Lung microvascular endothelial cell (primary cell): ENCODE measurements around the gene YEATS2. TPM values are rescaled to one million over a fixed set of nuclear protein-coding genes. Genes with fewer than 3 reads are reported as not detected.
"Not testable (repeated sequence)": the region's sequence is repeated elsewhere in the genome, so short reads cannot be mapped to it uniquely, and the experiment has no call there.

Source experiments
- DNase-seq, 2 donors: peaks; one replicate each; pipeline versions ENCODE4 v3.0.0 to v3.0.0-alpha.2; 2010; ENCODE audit warnings: low read depth in 2 of 2
- total RNA-seq: library from RNA; depleted of rRNA; stranded (reverse); fragments of >200 nt; gene quantifications from 2 replicates; pipeline ENCODE4 v1.2.1, GENCODE V29; 2014

The YEATS2 gene
- total RNA-seq, 1 donor from 2014 or later, result 32.1 TPM

- no peak for DNase-seq
Measured at GRCh38 chr3:183711516-183711915, 13.9 kb downstream of the YEATS2 start.

DNA sequence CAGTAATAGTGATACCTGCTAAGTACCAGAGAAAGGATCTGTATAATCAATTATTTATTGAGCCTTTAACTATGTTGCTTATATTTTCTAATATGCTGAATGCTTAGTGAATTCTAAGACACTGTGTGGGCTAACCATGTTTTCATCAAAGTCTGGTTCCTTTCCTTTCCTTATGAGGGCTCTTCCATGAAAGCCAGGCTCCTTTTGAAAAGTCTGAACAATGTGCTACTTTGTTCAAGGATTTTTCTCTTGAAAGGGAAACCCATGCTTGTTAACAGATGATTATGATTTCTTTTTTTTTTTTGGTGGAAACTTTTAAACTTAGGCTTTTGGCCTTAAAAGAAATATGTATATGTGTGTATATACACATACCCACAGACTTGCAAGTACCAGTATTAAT, 17.0 kb downstream of the YEATS2 start:
- DNase-seq, result no peak

GRCh38 chr3:183718012-183718411, 20.4 kb downstream of the YEATS2 start:
- no peak for DNase-seq

GRCh38 chr3:183725387-183725786, 27.8 kb downstream of the YEATS2 start:
- peak in 1 of 2 donors; percentile 4 for DNase-seq

GRCh38 chr3:183728204-183728603, 30.6 kb downstream of the YEATS2 start:
- DNase-seq, result no peak

- DNase-seq, result no peak
Measured at GRCh38 chr3:183730361-183730760, 32.8 kb downstream of the YEATS2 start.

GRCh38 chr3:183731611-183732010, 34.0 kb downstream of the YEATS2 start:
- DNase-seq, result no peak

DNA sequence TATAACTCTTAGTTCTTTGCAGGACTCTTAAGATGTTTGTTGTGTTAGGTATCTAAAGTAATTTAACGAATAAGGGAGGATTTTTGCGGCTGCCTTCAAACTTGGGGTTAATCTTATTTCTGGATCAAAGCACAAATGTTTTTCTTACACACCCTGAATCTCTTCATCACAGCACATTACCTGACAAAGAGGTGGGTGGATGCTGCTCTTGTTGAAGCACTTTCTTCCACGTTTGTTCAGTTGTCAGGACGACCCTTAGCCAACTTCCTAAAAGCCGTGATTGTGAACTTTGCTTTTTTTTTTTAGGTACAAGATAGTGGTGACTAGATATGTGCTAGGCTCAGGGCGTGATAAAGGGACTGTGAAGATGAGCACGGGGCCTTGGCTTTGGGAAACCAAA, 36.0 kb downstream of the YEATS2 start:
- DNase-seq, result peak in 1 of 2 donors; percentile 7

GRCh38 chr3:183734750-183735494, 37.3 kb downstream of the YEATS2 start:
- peak; percentile 82 to 84 for DNase-seq

DNA sequence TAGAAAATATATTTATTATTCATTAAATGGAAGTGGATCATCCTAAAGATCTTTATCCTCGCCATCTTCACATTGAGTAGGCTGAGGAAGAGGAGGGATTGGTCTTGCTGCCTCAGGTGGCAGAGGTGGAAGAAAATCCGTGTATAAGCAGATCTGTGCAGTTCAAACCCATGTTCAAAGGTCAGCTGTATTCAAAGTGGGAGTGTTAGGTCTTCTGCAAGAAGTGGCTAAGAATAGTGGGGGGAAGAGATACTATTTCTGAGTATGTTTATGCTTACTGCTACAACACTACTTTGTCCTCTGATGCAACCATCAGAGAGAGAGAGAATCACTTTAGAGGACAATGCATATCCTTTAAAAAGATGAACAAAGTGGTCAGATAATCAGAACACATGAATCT, 39.5 kb downstream of the YEATS2 start:
- no peak for DNase-seq

DNA sequence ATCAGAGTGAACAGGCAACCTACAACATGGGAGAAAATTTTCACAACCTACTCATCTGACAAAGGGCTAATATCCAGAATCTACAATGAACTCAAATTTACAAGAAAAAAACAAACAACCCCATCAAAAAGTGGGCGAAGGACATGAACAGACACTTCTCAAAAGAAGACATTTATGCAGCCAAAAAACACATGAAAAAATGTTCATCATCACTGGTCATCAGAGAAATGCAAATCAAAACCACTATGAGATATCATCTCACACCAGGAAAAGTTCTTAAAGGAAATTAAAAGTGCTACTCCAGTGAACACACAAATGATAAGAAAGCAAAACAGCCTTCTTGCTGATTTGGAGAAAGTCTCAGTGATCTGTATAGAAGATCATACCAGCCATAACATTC, 42.6 kb downstream of the YEATS2 start:
- DNase-seq, result not testable (repeated sequence)

- DNase-seq, result no peak
Measured at GRCh38 chr3:183743231-183743630, 45.6 kb downstream of the YEATS2 start.

- DNase-seq, result peak in 1 of 2 donors; percentile 21
Measured at GRCh38 chr3:183745300-183746098, 47.9 kb downstream of the YEATS2 start.

GRCh38 chr3:183754052-183754451, 56.5 kb downstream of the YEATS2 start:
- DNase-seq, result no peak

DNA sequence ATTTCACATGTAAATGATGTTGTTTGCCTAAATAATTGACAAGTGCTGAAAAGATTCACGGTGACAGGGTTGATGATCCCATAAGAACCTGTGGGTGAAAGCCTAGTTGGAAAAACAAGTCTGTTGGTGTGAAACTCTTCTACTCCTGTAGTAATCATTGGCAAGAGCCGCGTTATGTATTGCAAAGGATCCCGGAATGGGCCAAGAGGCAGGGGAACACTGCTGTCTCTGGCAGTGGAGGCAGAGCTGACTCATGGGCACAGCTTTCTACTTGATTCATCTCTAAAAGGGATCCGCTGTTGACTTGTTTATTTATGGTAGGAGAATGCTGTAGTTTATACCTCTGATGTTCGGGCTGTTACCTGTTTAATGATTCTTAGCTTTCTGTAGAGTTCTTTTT, 64.7 kb downstream of the YEATS2 start:
- no peak for DNase-seq

DNA sequence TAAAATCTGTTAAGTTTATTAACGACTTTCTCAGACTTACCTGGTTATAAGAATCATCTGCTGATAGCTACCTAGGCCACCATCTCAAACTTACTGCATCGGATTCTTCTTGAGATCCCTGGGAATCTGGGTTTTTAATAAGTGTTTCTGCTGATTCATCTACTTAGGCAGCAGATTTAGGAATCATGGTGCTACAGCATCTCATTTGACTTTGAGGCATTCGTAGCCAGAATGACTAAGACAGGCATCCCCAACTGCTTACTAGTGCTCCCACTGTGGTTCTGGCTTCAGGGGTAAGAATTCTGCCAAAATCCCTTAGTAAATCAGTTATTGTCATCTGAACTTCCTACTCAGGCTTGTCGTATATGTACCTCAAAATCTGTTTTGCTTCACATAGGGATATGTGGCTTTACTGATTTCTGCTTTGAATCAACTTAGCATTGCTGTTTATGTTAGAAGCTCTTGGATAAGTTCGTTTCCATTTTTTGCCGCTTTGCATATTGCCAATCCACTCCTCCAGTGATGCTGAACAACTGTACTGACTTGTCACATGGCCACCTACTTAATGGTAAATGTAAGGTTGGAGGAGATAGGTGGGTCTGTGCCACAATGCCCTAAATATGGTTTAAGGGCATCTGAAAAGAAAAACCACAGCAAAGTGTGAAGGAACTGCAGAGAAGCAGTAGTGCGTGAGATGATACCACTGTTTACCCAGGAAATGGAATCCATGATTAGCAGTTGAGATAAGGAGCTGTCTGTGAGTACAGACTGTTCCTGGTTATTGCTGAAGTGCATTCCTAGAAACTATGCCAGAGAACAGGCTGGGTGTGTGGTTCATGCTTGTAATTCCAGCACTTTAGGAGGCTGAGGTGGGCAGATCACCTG, 67.5 kb downstream of the YEATS2 start:
- peak in 1 of 2 donors; percentile 49 for DNase-seq

- DNase-seq, result no peak
Measured at GRCh38 chr3:183766107-183766506, 68.5 kb downstream of the YEATS2 start.

GRCh38 chr3:183766745-183767606, 69.4 kb downstream of the YEATS2 start:
- DNase-seq, result peak; percentile 80 to 86

DNA sequence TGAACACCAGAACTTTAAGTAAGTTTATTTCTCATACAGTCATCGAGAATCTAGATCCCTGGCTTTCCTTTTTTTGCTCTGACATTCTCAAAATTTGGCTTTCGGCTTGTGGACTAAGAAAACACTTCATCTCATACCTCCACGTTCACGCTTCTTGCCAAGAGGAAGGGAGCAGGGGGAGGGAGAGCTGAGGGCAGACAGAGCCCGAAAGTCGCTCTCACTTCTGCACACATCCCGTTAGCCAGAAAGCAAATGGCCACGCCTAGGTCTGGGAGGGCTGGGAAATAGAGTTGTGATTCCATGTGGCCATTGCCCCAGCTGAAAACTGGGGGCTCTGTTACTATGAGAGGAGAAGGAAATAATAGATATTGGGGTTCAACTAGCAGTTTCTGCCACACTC, 70.5 kb downstream of the YEATS2 start:
- no peak for DNase-seq

DNA sequence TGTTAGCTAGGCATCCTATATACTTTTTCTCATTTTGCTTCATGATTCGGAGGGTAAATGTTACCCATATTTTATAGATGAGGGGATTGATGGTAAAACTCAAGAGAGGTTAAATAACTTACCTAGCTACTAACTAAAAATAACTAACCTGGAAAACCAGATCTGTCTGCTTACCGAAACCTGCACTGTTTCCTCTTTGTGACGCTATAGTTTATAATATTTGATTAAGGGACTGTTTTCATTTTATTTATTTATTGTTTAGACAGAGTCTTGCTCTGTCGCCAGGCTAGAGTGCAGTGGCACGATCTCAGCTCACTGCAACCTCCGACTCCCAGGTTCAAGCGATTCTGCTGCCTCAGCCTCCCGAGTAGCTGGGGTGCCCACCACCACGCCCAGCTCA, 71.9 kb downstream of the YEATS2 start:
- DNase-seq, result no peak

- DNase-seq, result no peak
Measured at GRCh38 chr3:183774631-183775030, 77.0 kb downstream of the YEATS2 start.
